Nephron progenitor cell (in vitro differentiated cells): Measurements from ENCODE around the gene CLASP1.

Experiments used
- DNase-seq: peaks from one replicate; pipeline ENCODE4 v3.0.0; 2021
- H3K27ac Mint-ChIP-seq: 2 replicates; pipeline ENCODE4 v1.8.0; 2021; ENCODE audit warnings: mild to moderate bottlenecking, moderate library complexity, mixed read lengths
- H3K27me3 Mint-ChIP-seq: 2 replicates; pipeline ENCODE4 v1.8.0; 2021; ENCODE audit warnings: mild to moderate bottlenecking, low read depth, mixed read lengths; ENCODE audit not compliant: poor library complexity
- H3K36me3 Mint-ChIP-seq: 2 replicates; pipeline ENCODE4 v1.8.0; 2021; ENCODE audit warnings: low read depth, mixed read lengths
- H3K4me1 Mint-ChIP-seq: 2 replicates; pipeline ENCODE4 v1.8.0; 2021; ENCODE audit warnings: mixed read lengths
- H3K4me3 Mint-ChIP-seq: 2 replicates; pipeline ENCODE4 v1.8.0; 2021; ENCODE audit warnings: mild to moderate bottlenecking, moderate library complexity, mixed read lengths
- H3K9me3 Mint-ChIP-seq: 2 replicates; pipeline ENCODE4 v1.8.0; 2021; ENCODE audit warnings: mild to moderate bottlenecking, moderate library complexity, mixed read lengths
- TF ChIP-seq, protein P1 (sequence below): fragments of 200-600 bp; sonication (generic); IDR thresholded peaks from 2 replicates; pipeline ENCODE4 v1.5.0; 2021; ENCODE audit warnings: antibody characterized with exemption

CLASP1 gene

DNA sequence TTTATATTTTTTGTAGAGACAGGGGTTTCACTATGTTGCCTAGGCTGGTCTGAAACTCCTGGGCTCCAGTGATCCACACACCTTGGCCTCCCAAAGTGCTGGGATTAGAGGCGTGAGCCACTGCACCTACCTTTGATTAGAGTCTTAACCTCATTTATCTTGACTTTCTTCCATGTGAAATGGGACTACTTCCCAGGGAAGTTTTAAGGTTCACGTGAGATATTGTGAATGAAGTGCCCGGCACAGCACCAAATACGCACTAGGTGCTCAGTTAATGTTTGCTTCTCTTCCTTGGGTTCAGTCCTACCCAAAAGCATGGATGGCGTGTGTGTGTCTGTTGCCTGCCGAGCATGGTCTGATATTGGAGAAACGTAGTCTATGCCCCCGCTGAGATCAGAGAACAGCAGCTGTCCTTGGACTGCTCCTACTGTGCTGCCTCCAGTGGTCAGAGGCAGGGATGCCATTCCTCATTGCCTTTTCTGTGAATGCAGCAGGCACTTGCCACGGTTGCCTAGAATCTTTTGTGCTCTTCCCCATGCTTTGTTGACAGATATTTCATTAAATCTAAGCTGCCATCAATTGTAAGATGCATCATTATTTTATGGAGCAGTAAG lies 351.9 kb downstream of the CLASP1 start:
- TF ChIP-seq, protein P1, sequence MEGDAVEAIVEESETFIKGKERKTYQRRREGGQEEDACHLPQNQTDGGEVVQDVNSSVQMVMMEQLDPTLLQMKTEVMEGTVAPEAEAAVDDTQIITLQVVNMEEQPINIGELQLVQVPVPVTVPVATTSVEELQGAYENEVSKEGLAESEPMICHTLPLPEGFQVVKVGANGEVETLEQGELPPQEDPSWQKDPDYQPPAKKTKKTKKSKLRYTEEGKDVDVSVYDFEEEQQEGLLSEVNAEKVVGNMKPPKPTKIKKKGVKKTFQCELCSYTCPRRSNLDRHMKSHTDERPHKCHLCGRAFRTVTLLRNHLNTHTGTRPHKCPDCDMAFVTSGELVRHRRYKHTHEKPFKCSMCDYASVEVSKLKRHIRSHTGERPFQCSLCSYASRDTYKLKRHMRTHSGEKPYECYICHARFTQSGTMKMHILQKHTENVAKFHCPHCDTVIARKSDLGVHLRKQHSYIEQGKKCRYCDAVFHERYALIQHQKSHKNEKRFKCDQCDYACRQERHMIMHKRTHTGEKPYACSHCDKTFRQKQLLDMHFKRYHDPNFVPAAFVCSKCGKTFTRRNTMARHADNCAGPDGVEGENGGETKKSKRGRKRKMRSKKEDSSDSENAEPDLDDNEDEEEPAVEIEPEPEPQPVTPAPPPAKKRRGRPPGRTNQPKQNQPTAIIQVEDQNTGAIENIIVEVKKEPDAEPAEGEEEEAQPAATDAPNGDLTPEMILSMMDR, result peak; percentile 66
- Mint-ChIP-seq H3K4me1 (no peaks in the 10 kb centered on the region), H3K27me3 (peaks cover 51% of the 10 kb centered on the region), H3K4me3 (no peak overlapping the region), H3K9me3 (no peaks in the 10 kb centered on the region), H3K36me3 (no peaks in the 10 kb centered on the region), H3K27ac (no peak overlapping the region)
- DNase-seq, result peak; percentile 43

DNA sequence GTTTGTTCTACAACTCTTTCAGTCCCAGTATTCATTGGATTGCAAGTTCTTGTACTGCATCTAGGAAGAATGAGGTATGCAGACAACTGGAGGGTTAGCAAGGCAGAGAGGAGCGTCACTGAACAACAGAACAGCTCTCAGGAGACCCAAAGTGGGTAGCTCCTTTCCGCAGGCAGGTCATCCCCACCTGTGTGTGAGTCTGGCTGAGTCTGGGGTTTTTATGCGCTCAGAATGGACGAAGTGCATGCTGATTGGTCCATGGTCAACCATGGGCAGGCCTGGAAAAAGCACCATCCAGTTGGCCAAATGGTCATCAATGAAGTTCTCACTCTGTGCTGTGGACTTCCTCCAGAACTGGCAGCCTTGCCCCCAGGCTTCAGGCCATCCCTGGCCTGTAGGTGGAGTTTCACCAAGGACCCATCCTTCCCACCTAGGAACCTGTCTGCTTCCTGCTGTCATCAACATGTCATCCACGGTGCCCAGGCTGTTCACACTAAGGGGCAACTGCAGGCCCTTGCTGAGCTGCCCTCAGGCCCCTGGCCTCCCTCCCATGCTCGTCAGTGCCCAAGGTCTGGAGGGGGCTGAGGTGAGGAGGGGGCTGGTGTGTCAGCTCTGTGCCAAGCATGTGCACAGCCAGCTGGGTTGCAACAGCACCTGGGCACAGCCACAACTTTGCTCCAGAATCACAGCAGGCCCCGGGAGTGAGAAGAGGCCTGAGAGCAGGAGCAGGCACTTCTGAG lies 353.2 kb downstream of the CLASP1 start:
- TF ChIP-seq, protein P1, result no peak
- Mint-ChIP-seq H3K4me3 (no peak overlapping the region), H3K27me3 (peaks cover 54% of the 10 kb centered on the region), H3K36me3 (no peaks in the 10 kb centered on the region), H3K4me1 (no peaks in the 10 kb centered on the region), H3K27ac (no peak overlapping the region), H3K9me3 (no peaks in the 10 kb centered on the region)
- no peak for DNase-seq

DNA sequence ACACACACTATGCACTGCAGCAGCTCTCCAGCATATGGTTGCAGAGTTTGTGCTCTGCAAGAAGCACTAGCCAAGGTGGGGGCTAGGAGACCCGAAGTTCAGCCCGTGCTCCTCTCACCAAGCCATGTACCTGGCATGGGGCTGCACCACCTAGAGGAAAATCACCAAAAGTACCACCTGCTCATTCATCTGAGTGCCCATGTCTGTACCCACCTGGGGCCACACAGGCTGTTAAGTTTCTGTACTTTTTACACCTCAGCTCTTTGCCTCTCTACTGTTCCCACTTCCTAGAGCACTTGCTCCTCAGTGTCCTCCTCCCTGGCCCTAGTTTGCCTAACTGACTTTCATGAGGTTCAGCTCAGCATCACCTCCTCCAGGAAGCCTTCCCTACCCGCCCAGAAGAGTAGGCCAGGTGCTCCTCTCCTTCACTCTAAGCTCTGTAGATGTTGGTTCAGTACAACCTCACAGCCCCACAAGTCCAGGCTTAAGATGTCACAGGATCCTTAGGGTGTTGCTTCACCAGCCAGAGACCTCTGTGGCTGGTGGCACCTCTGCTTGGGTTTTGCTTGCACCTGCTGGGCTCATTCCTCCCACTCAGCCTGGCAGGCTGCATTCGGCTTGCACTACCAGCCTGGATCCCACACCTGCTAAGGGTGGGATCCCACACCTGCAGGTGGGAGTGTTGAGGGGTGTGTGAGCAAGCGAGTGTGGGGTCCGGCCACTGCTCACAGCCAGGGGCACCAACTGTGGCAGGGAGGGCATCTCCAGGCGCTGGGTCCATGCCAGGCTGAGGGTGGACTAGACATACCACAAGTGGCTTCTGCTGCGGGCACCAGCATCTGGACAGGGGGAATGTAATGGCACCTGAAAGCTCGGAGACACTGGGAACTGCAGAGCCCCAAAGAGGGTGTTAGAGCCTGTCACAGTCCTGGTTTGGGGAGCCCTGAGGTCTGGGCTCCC lies 354.1 kb downstream of the CLASP1 start:
- Mint-ChIP-seq H3K36me3 (no peaks in the 10 kb centered on the region), H3K27ac (no peak overlapping the region), H3K4me3 (no peak overlapping the region), H3K9me3 (no peaks in the 10 kb centered on the region), H3K27me3 (peaks cover 58% of the 10 kb centered on the region), H3K4me1 (no peaks in the 10 kb centered on the region)
- TF ChIP-seq, protein P1, result no peak
- no peak for DNase-seq

DNA sequence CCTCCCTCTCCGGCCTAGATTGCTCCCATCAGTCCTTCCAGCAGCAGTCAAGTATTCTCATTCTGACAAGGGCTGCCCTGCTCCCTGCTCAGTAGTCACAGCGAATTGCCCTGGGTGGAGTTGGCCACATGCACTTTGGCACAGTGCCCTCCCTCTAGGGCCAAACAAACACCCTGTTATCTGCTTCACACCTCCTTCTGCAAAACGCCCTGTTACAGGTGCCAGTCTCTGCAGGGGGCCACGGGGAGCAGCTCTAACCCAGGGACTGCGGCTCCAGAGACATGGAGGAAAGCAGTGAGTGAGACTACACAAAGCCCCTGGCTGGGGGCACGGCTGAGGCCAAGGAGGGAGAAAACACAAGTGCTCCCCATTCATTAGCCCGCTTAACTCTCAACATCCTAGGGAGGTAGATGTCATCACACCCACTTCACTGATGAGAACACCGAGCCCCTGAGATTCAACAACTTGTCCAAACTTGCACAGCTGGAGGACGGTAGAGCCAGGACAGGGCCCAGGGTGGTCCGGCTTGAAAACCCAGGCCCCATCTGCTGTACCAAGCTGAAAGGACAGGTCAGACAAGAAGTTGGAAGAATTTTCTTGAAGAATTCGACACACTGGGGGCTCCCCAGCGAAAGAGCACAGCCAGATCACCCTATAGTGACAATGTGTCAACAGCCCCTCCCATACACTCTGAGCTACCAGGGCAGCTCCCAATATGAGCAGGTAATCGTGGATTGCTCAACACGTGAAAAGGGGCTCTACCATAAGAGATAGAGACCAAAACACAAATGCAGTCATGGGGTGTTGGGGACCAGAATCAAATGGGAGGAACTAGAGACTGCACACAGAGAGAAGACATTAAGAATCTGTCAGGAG lies 355.6 kb downstream of the CLASP1 start:
- Mint-ChIP-seq H3K4me3 (no peak overlapping the region), H3K27ac (no peak overlapping the region), H3K27me3 (peaks cover 61% of the 10 kb centered on the region), H3K9me3 (no peaks in the 10 kb centered on the region), H3K36me3 (no peaks in the 10 kb centered on the region), H3K4me1 (no peaks in the 10 kb centered on the region)
- TF ChIP-seq, protein P1, result no peak
- no peak for DNase-seq

DNA sequence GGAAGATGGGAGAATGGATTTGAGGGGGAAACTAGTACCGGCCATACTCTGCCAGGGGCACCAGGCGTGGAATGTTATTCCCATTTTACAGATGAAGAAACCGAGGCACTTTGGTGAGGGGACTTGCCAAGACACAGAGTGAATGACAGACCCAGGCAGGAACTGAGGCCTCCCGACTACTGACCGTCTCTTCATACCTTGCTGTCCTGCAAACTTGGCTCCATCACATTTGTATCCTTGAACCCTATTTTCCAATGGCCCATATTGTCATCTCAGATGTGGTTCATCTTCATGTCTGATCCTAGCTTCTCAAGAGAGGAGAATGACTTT lies 358.0 kb downstream of the CLASP1 start:
- Mint-ChIP-seq H3K27me3 (peaks cover 73% of the 10 kb centered on the region), H3K9me3 (no peaks in the 10 kb centered on the region), H3K4me3 (no peak overlapping the region), H3K27ac (no peak overlapping the region), H3K36me3 (no peaks in the 10 kb centered on the region), H3K4me1 (peaks cover 8% of the 10 kb centered on the region)
- TF ChIP-seq, protein P1, result no peak
- no peak for DNase-seq
